Measurements from ENCODE around the gene NGRN. TPM values are rescaled to one million over a fixed set of nuclear protein-coding genes. Genes with fewer than 3 reads are reported as not detected.
A peak's percentile ranks its signal among the peaks of the same experiment; 100 is the strongest.

Gene NGRN
- total and polyA plus RNA-seq, 2 of the 8 experiments (the other 6 are each of a cell fraction or from before 2014, with no cell fraction given), result 60.1 to 101 TPM

DNA sequence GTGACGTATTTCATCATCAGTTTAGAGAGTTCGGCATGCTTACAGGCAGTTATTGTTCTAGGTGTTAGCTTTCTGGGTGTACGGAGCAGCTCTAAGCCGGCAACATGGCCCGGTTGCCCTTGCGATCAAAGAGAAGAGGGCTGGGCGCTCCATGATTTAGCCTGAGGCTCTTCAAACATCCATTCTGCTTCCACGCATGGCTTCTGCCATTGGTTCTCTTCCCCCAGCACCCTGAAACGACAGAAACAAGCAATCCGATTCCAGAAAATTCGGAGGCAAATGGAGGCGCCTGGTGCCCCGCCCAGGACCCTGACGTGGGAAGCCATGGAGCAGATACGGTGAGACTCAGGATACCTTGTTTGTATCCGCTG, 574 bp downstream of the NGRN start:
- Histone ChIP-seq H3K23ac (ENCODE audit: insufficient read length) (no peak overlapping the region), H3K79me1 (ENCODE audit: low read depth, low read length) (peaks cover 5% of the 10 kb centered on the region), H3K27me3 (replicated peaks in 1 of 4; ENCODE audit: control insufficient read depth in 3 of 4, extremely low read depth in 1 of 4, insufficient read depth in 3 of 4, low read length in 3 of 4) (no peaks in the 10 kb centered on the region), H3K27ac (ENCODE audit: low read depth, low read length) (peak overlapping the region; percentile 88), H2AFZ (ENCODE audit: low read length) (peak overlapping the region; percentile 26; the same call in 1 of the 2 replicates), H3K9me3 (ENCODE audit: insufficient read depth in 2 of 2, low read depth in 1 of 2, low read length in 1 of 2) (no peaks in the 10 kb centered on the region), H3K79me2 (ENCODE audit: control insufficient read depth in 1 of 2, insufficient read depth in 2 of 2, low read length in 2 of 2) (peaks cover 12 to 55% of the 10 kb centered on the region in 2 experiments), H2BK12ac (ENCODE audit: low read depth, low read length) (peak overlapping the region; percentile 97), H3K4me1 (replicated peaks in 1 of 4; ENCODE audit: control insufficient read depth in 3 of 4, insufficient read depth in 4 of 4, low read length in 3 of 4) (peaks cover 0 to 15% (median 7%) of the 10 kb centered on the region in 4 experiments; a peak in 5 of 7 replicates), H3K9ac (replicated peaks in 1 of 4; ENCODE audit: extremely low read depth in 1 of 4, low read depth in 3 of 4, low read length in 3 of 4) (peak overlapping the region in 3 of 4 experiments; percentile 87 to 95 (median 92); a peak in 6 of 7 replicates), H3K56ac (replicated peaks; ENCODE audit: insufficient read length, low read depth, low read length) (peak overlapping the region; percentile 93), H3K36me3 (ENCODE audit: control insufficient read depth in 2 of 4, insufficient read depth in 4 of 4, low read length in 3 of 4) (peaks cover 0 to 24% (median 9%) of the 10 kb centered on the region in 4 experiments; a peak in 6 of 8 replicates), H2AK5ac (ENCODE audit: low read depth, low read length) (no peak overlapping the region), H3K4me2 (ENCODE audit: insufficient read depth in 1 of 2, low read depth in 2 of 2, low read length in 2 of 2) (peak overlapping the region; percentile 74 to 94), H4K5ac (ENCODE audit: insufficient read length, low read depth, low read length) (peak overlapping the region; percentile 27), H3K14ac (ENCODE audit: insufficient read length) (no peak overlapping the region), H2BK5ac (ENCODE audit: low read depth, low read length) (peak overlapping the region; percentile 100), H3K23me2 (ENCODE audit: low read depth, low read length) (peaks cover 10% of the 10 kb centered on the region), H3K18ac (ENCODE audit: extremely low read depth, low read length) (peak overlapping the region; percentile 96), H4K20me1 (replicated peaks in 1 of 2; ENCODE audit: control insufficient read depth in 1 of 2, insufficient read depth in 2 of 2, low read length in 2 of 2) (peaks cover 0 to 7% of the 10 kb centered on the region in 2 experiments), H4K91ac (replicated peaks; ENCODE audit: insufficient read length, low read length) (peak overlapping the region; percentile 5), H3K4me3 (ENCODE audit: extremely low read depth in 1 of 4, insufficient read depth in 2 of 4, low read depth in 3 of 4, low read length in 4 of 4) (peak overlapping the region; percentile 76 to 95 (median 87)), H2BK15ac (ENCODE audit: low read length) (peak overlapping the region; percentile 61; the same call in 1 of the 2 replicates), H2BK120ac (replicated peaks; ENCODE audit: low read depth, low read length) (no peak overlapping the region), H2BK20ac (ENCODE audit: low read length) (no peak overlapping the region), H4K8ac (ENCODE audit: extremely low read depth, insufficient read depth, low read length) (peak overlapping the region; percentile 96), H3K4ac (replicated peaks; ENCODE audit: insufficient read length, low read depth, low read length) (peak overlapping the region; percentile 96)
- DNase-seq (ENCODE audit: low read depth in 1 of 2, low spot score in 2 of 2) (peak in 1 of 2 experiments; percentile 70), FAIRE-seq (no peak)
- 1% methylated on average over 16 of the region's 16 CpGs; no CpG with 5 or more reads in 1 of the 2 experiments for WGBS, 2 experiments (ENCODE audit: extremely low coverage in 1 of 2, insufficient coverage in 1 of 2, insufficient read length in 1 of 2, insufficient replicate concordance in 2 of 2, low coverage in 1 of 2, low lambda C conversion rate in 2 of 2, missing lambda C conversion rate in 1 of 2)
- CTCF ChIA-PET (ENCODE audit: partially characterized antibody), result interaction anchor here (1.0 to 2.2 kb wide), 3 partner anchors 10 to 32 kb away, joined by 4 to 8 read pairs (median 4); partner anchors contain the start of genes CIB1 and GDPGP1
- POLR2A ChIA-PET (ENCODE audit: partially characterized antibody), result interaction anchor here (0.6 to 1.2 kb wide), 13 partner anchors 8 to 692 kb away, joined by 3 to 6 read pairs (median 3); partner anchors contain the start of gene TTLL13
- TF ChIP-seq EZH2 (IDR thresholded peaks at IDR 0.05; ENCODE audit: low read depth, low read length, severe bottlenecking) (no peak), SIN3A (conservative IDR thresholded peaks at IDR 0.05 in 1 of 2, IDR thresholded peaks at IDR 0.05 in 1 of 2; ENCODE audit: low read depth in 1 of 2, low read length in 2 of 2) (peak in 1 of 2 experiments; percentile 77; a peak in 2 of 4 replicates), YY1 (IDR thresholded peaks at IDR 0.05; ENCODE audit: low read depth, low read length) (0 out of 2 replicates have a peak, but pooled peaks have one; percentile 14), SAP30 (IDR thresholded peaks at IDR 0.05; ENCODE audit: insufficient read depth, insufficient replicate concordance, low read length) (peak; percentile 33), RNF2 (IDR thresholded peaks at IDR 0.05; ENCODE audit: borderline replicate concordance, low read depth, low read length, missing control alignments, poor library complexity, severe bottlenecking) (no peak), NRF1 (IDR thresholded peaks at IDR 0.05; ENCODE audit: low read depth, low read length) (no peak), POLR2AphosphoS5 (IDR thresholded peaks at IDR 0.05; ENCODE audit: low read depth, low read length) (peak; percentile 9; the same call in 1 of the 2 replicates), GABPA (IDR thresholded peaks at IDR 0.05; ENCODE audit: borderline replicate concordance, insufficient read depth, low read length) (no peak)
- TF ChIP-seq, protein P1, sequence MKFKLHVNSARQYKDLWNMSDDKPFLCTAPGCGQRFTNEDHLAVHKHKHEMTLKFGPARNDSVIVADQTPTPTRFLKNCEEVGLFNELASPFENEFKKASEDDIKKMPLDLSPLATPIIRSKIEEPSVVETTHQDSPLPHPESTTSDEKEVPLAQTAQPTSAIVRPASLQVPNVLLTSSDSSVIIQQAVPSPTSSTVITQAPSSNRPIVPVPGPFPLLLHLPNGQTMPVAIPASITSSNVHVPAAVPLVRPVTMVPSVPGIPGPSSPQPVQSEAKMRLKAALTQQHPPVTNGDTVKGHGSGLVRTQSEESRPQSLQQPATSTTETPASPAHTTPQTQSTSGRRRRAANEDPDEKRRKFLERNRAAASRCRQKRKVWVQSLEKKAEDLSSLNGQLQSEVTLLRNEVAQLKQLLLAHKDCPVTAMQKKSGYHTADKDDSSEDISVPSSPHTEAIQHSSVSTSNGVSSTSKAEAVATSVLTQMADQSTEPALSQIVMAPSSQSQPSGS (IDR thresholded peaks at IDR 0.05; ENCODE audit: low read length), result peak; percentile 14; the same call in 1 of the 2 replicates
